NB4 (cell line): ENCODE measurements around the gene LVRN.

Source experiments
- DNase-seq: peaks from one replicate; pipeline ENCODE4 v3.0.0; 2010; ENCODE audit warnings: low read depth
- H3K4me3 ChIP-seq: one replicate; pipeline ENCODE4 v1.5.1; 2011; ENCODE audit warnings: mild to moderate bottlenecking, low read depth, low read length, moderate library complexity
- MYC ChIP-seq: IDR thresholded peaks from 2 replicates; pipeline ENCODE4 v1.6.1; 2011; ENCODE audit warnings: low read depth, low read length
- POLR2A ChIP-seq: IDR thresholded peaks from 2 replicates; pipeline ENCODE4 v1.6.1; 2011; ENCODE audit warnings: mild to moderate bottlenecking; ENCODE audit not compliant: insufficient read length; ENCODE audit errors: extremely low read depth
- TF ChIP-seq, protein P1 (sequence below): IDR thresholded peaks from one replicate; pipeline ENCODE4 v1.5.1; 2012; ENCODE audit warnings: low read depth, low read length
- TF ChIP-seq, protein P2 (sequence below): IDR thresholded peaks from 2 replicates; pipeline ENCODE4 v1.6.1; 2011; ENCODE audit warnings: low read depth, low read length

The LVRN gene

DNA sequence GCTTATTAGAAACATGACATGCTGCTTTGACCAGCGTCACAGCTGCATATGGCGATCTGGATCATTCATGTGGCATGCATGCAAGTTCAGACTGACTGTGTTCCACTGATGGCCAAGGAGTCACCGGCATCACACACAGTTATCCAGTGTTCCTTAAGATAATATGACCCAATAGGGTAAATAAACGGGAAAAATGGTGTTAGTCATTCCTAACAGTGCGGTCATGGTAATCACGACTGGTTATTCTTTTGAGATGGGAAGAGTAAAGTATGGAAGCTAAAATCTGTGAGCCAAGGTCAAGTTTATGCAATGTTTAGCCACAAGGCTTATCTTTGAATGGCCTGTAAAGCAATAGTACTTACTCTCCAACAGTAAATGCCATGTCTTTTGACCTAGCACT is 29.3 kb upstream of the LVRN start:
- TF ChIP-seq MYC (no peak), POLR2A (no peak)
- TF ChIP-seq, protein P1, sequence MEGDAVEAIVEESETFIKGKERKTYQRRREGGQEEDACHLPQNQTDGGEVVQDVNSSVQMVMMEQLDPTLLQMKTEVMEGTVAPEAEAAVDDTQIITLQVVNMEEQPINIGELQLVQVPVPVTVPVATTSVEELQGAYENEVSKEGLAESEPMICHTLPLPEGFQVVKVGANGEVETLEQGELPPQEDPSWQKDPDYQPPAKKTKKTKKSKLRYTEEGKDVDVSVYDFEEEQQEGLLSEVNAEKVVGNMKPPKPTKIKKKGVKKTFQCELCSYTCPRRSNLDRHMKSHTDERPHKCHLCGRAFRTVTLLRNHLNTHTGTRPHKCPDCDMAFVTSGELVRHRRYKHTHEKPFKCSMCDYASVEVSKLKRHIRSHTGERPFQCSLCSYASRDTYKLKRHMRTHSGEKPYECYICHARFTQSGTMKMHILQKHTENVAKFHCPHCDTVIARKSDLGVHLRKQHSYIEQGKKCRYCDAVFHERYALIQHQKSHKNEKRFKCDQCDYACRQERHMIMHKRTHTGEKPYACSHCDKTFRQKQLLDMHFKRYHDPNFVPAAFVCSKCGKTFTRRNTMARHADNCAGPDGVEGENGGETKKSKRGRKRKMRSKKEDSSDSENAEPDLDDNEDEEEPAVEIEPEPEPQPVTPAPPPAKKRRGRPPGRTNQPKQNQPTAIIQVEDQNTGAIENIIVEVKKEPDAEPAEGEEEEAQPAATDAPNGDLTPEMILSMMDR = no peak
- TF ChIP-seq, protein P2, sequence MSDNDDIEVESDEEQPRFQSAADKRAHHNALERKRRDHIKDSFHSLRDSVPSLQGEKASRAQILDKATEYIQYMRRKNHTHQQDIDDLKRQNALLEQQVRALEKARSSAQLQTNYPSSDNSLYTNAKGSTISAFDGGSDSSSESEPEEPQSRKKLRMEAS = no peak
- no peak for DNase-seq
- no peak overlapping the region for H3K4me3 ChIP-seq

DNA sequence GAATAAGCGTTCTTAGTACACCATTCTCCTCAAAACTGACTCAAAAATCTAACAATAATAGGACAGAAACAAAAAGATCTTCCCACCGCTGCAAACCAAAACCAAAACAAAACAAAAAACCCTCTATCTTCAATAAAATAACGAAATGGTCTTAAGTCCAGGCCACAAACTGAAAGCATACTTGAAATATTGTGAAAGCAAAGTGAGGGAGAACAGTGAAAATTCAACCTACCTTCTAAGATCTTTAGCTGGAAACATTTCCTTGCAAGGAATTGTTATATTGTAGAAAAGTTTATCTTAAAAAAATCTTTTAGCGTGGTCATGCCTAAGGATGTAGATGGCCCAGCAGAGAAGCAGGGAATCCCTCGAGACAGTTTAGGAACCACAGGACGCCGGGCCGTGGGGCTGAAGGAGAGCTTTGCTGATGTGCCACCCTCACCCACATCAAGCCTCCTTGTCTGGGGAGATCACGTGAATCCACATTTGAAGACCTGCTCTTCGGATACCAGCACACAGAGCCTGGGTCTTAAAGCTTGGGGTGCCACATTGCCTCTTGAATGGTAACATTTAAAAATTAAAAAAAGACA is 27.8 kb upstream of the LVRN start:
- peak; percentile 9 for DNase-seq
- no peak overlapping the region for H3K4me3 ChIP-seq
- TF ChIP-seq, protein P1 = no peak

DNA sequence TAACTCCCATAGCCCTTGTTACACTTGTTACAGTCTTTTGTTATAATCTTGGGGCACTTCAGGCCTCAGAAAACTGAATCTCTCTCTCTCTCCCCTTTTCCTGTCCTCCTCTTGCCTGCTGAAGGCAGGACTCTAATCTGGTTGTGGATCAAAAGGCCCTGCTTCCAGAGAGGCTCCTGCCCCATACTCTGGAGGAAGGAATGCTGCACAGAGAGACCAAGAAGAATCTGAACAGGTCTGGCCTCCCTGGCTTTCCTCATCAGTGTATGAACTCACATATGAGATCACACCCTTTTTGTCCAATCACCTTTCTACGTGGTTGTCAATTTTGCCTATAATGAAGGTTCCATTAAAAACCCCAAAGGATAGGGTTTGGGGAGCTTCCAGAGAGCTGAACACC is 26.2 kb upstream of the LVRN start:
- TF ChIP-seq, protein P1 = no peak
- no peak for TF ChIP-seq POLR2A
- TF ChIP-seq MYC = no peak
- TF ChIP-seq, protein P2 = no peak
- H3K4me3 ChIP-seq = no peak overlapping the region
- no peak for DNase-seq

DNA sequence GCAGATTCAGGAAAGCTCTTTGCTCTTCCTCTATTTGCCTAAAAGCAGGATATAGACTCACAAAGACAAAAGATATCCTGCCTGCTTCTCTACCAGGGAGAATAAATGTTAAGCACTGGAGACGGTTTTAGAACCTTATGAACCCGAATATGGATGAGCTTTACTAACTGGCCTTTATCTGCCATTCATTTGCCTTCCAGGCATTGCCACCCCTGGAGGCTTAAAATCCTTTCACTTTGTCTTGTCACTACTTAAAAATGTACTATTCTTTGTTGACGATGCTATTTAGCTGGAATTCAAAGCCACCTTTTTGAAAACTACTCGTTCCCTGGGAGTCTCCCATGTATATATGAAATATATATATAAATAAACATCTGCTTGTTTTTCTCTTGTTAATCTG is 23.2 kb upstream of the LVRN start:
- TF ChIP-seq, protein P1 = no peak
- TF ChIP-seq, protein P2 = no peak
- TF ChIP-seq POLR2A = no peak
- TF ChIP-seq MYC = no peak
- no peak for DNase-seq
- no peak overlapping the region for H3K4me3 ChIP-seq

DNA sequence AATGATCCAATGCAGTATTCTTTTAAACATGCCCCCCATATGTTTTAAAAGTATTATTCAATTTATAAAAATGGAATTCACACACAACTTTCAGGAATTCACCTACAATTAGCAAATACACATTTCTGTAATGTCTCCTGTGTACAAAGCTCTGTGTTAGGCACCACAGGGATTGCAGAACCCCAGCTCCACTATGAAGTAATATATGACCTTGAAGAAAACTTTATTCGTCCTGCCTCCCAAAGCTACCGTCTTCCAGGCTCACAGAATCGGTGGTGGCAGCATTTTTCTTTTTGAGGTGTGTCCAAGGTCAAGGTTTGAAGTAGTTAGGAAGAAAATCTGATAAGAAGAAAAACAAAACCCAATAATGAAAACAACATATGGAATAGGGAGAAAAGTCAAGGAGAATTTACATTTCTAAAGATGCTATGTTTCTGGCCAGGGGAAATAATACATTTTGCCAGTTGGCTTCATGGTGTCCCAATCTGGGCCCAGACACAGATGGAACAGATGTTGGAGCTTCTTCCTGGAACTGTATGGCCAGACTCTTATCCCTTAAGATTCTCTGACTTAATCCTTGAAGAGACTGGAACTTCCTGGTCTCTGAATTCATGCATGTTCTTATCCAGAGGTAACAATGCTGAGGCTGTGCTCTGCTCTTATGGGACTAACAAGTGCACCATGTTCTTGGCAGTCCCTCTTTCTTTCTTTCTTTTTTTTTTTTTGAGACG is 22.0 kb upstream of the LVRN start:
- no peak overlapping the region for H3K4me3 ChIP-seq
- peak; percentile 19 for DNase-seq
- TF ChIP-seq POLR2A (no peak), MYC (no peak)
- TF ChIP-seq, protein P2 = no peak
- TF ChIP-seq, protein P1 = no peak
